Measurements from ENCODE around the gene CERT1. TPM values are rescaled to one million over a fixed set of nuclear protein-coding genes. Genes with fewer than 3 reads are reported as not detected.

Gene CERT1
- total and polyA plus RNA-seq, 9 of the 15 experiments (the other 6 are each of a cell fraction or from before 2014, with no cell fraction given), result 3.4 to 24.7 (median 9.8) TPM

- TF ChIP-seq GTF3C2 (IDR thresholded peaks at IDR 0.05; ENCODE audit: borderline replicate concordance, extremely low read depth, insufficient read length) (no peak), SIX5 (IDR thresholded peaks at IDR 0.05; ENCODE audit: borderline replicate concordance in 1 of 2, insufficient read depth in 1 of 2, low read depth in 1 of 2, low read length in 2 of 2) (no peak), ERF (CRISPR knock-in tag; IDR thresholded peaks at IDR 0.05) (no peak), ZNF12 (CRISPR knock-in tag; IDR thresholded peaks at IDR 0.05) (no peak)
Observed at GRCh38 chr5:75355236-75355635, 156.2 kb downstream of the CERT1 start (continued).

DNA sequence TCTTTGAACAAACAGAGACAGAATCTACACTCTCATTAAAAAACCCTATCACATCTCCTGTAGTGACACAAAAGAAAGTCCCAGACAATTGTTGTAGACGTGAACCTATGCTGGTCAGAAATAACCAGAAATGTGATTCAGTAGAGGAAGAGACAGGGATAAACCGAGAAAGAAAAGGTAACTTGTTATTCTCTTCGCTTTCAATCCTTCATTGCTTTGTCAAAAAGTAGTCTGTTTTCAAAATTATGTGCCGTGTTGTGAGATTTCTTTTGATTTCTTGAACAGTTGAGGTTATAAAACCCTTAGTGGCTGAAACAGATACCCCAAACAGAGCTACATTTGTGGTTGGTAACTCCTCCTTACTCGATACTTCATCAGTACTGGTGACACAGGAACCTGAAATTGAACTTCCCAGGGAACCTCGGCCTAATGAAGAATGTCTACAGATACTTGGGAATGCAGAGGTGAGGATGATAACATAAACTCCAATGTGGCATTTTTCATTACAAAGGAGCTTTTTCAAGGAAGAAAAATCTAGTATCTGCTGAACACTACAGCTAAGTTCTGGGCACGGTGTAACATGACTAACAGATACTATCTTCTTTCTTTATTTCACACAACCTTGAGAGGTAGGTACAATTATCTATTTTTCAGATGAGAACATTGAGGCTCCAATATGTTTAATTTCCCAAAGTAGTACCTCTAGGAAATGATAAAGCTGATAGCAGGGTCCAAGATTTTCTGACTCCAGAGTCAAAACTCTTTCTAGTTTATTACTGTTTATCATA, 160.1 kb downstream of the CERT1 start:
- no peak for ATAC-seq
- in situ Hi-C loops (cut with MboI), result no loop called here
- TF ChIP-seq JUNB (CRISPR knock-in tag; conservative IDR thresholded peaks at IDR 0.05) (no peak), ZBTB40 (IDR thresholded peaks at IDR 0.05) (no peak), ZBTB40 (CRISPR knock-in tag; IDR thresholded peaks at IDR 0.05) (no peak)

More for the DNA sequence above, 160.1 kb downstream of the CERT1 start:
- Histone ChIP-seq H3K4me1 (replicated peaks in 1 of 2; ENCODE audit: control insufficient read depth in 2 of 2, insufficient read depth in 2 of 2, low read length in 2 of 2) (no peaks in the 10 kb centered on the region), H3K27ac (ENCODE audit: extremely low read depth, low read depth, low read length) (no peak overlapping the region), H3K9me3 (replicated peaks; ENCODE audit: control insufficient read depth, insufficient read depth, low read depth, low read length) (no peaks in the 10 kb centered on the region), H2AFZ (ENCODE audit: low read depth, low read length) (no peak overlapping the region), H4K20me1 (replicated peaks; ENCODE audit: control insufficient read depth, insufficient read depth, low read length) (no peaks in the 10 kb centered on the region; the same call in 1 of the 2 replicates), H3K36me3 (ENCODE audit: control insufficient read depth, insufficient read depth, low read length) (peaks cover 93% of the 10 kb centered on the region), H3K9ac (ENCODE audit: insufficient read depth in 1 of 2, low read depth in 2 of 2, low read length in 2 of 2) (no peak overlapping the region), H3K4me2 (ENCODE audit: insufficient read depth, low read length) (no peak overlapping the region), H3K79me2 (ENCODE audit: control insufficient read depth, insufficient read depth, low read length) (peaks cover 16% of the 10 kb centered on the region), H3K4me3 (no peak overlapping the region), H3K27me3 (ENCODE audit: control insufficient read depth in 2 of 2, insufficient read depth in 2 of 2, low read length in 2 of 2) (no peaks in the 10 kb centered on the region), H3K9me1 (ENCODE audit: control insufficient read depth, insufficient read depth, low read length) (peaks cover 3% of the 10 kb centered on the region)
- intact Hi-C loops (cut with micrococcal nuclease), result no loop called here
- DNase-seq (ENCODE audit: extremely low read depth in 1 of 4, low spot score in 3 of 4) (no peak), FAIRE-seq (peak; percentile 52)
- TSS peak; percentile 11 for BruUV-seq (replicated peaks)
- 88% methylated on average over 7 of the region's 7 CpGs for WGBS (ENCODE audit: insufficient coverage, low coverage, missing lambda C conversion rate)
- CTCF ChIA-PET (ENCODE audit: low intra/inter-chr PET ratio), result no interaction called here
- POLR2A ChIA-PET, result interaction anchor here (0.6 to 2.6 kb wide), 6 partner anchors 11 to 59 kb away, joined by 3 to 12 read pairs (median 6); partner anchors contain the start of gene HMGCR
